Activated gamma-delta T cell treated with Interleukin-2 at 50 U/mL for 16 hours (primary cell): Measurements from ENCODE around the gene ARFGAP3.
"Not testable (repeated sequence)": the region's sequence is repeated elsewhere in the genome, so short reads cannot be mapped to it uniquely, and the experiment has no call there.

ENCODE experiments used
- DNase-seq: peaks from one replicate; pipeline ENCODE4 v3.0.0-alpha.2; 2020

The ARFGAP3 gene

GRCh38 chr22:42793848-42794405 is 63.1 kb downstream of the ARFGAP3 start:
- no peak for DNase-seq

GRCh38 chr22:42792909-42793847 is 63.9 kb downstream of the ARFGAP3 start:
- DNase-seq = no peak

GRCh38 chr22:42792453-42792908 is 64.6 kb downstream of the ARFGAP3 start:
- DNase-seq = no peak

GRCh38 chr22:42791721-42792452 is 65.2 kb downstream of the ARFGAP3 start:
- DNase-seq = no peak

GRCh38 chr22:42788466-42788865 is 68.6 kb downstream of the ARFGAP3 start:
- no peak for DNase-seq

GRCh38 chr22:42788021-42788420 is 69.1 kb downstream of the ARFGAP3 start:
- no peak for DNase-seq

- no peak for DNase-seq
Observed at GRCh38 chr22:42787357-42787736, 69.7 kb downstream of the ARFGAP3 start.

- no peak for DNase-seq
Observed at GRCh38 chr22:42786606-42787356, 70.3 kb downstream of the ARFGAP3 start.

GRCh38 chr22:42785706-42786499 is 71.2 kb downstream of the ARFGAP3 start:
- no peak for DNase-seq

- not testable (repeated sequence) for DNase-seq
Observed at GRCh38 chr22:42782306-42782705, 74.8 kb downstream of the ARFGAP3 start.

- peak; percentile 55 for DNase-seq
Observed at GRCh38 chr22:42780070-42780540, 77.0 kb downstream of the ARFGAP3 start.

- no peak for DNase-seq
Observed at GRCh38 chr22:42777126-42777525, 79.9 kb downstream of the ARFGAP3 start.

GRCh38 chr22:42773167-42773566 is 83.9 kb downstream of the ARFGAP3 start:
- DNase-seq = no peak

GRCh38 chr22:42772647-42773046 is 84.4 kb downstream of the ARFGAP3 start:
- no peak for DNase-seq

GRCh38 chr22:42770941-42771647 is 86.0 kb downstream of the ARFGAP3 start:
- no peak for DNase-seq

GRCh38 chr22:42770448-42770726 is 86.7 kb downstream of the ARFGAP3 start:
- DNase-seq = no peak

GRCh38 chr22:42769574-42770447 is 87.3 kb downstream of the ARFGAP3 start:
- DNase-seq = no peak

GRCh38 chr22:42769238-42769573 is 87.9 kb downstream of the ARFGAP3 start:
- DNase-seq = no peak

- no peak for DNase-seq
Observed at GRCh38 chr22:42768385-42769035, 88.6 kb downstream of the ARFGAP3 start.

- no peak for DNase-seq
Observed at GRCh38 chr22:42766860-42767259, 90.2 kb downstream of the ARFGAP3 start.
